Kidney (tissue), 14 donors: ENCODE results near the gene POLR1D. TPM values are rescaled to one million over a fixed set of nuclear protein-coding genes. Genes with fewer than 3 reads are reported as not detected.

ENCODE experiments used
- DNase-seq, 5 donors: peaks; one replicate each; pipeline ENCODE4 v3.0.0-alpha.2; 2013 to 2020
- FAIRE-seq: peaks from 2 replicates; lab custom pipeline; 2012; peaks lifted over from hg19 to GRCh38; lab: Jason Lieb, UNC
- H3K27ac ChIP-seq, 2 donors: one replicate each; pipeline ENCODE4 v1.7.0; 2013; ENCODE audit warnings: low read depth in 2 of 2, low read length in 2 of 2, inconsistent platforms in 1 of 2
- H3K27me3 ChIP-seq: one replicate; pipeline ENCODE4 v1.7.1; 2013; ENCODE audit warnings: low read length, inconsistent platforms; ENCODE audit not compliant: control insufficient read depth, insufficient read depth
- H3K36me3 ChIP-seq, 3 donors: one replicate each; pipeline versions ENCODE4 v1.7.0 to v1.7.1; 2013; ENCODE audit warnings: low read length in 3 of 3, control low read depth in 1 of 3, inconsistent platforms in 1 of 3; ENCODE audit not compliant: insufficient read depth in 3 of 3, control insufficient read depth in 2 of 3
- H3K4me1 ChIP-seq, 3 donors: one replicate each; pipeline versions ENCODE4 v1.7.0 to v1.7.1; 2013; ENCODE audit warnings: low read length in 3 of 3, inconsistent platforms in 1 of 3, low read depth in 1 of 3; ENCODE audit not compliant: control insufficient read depth in 2 of 3, insufficient read depth in 2 of 3
- H3K4me3 ChIP-seq, 3 donors: one replicate each; pipeline versions ENCODE4 v1.7.0 to v1.8.1; 2013; ENCODE audit warnings: low read length in 3 of 3, control low read depth in 1 of 3, inconsistent platforms in 1 of 3
- H3K9ac ChIP-seq, 3 donors: one replicate each; pipeline versions ENCODE4 v1.7.0 to v1.7.1; 2013; ENCODE audit warnings: low read length in 3 of 3, control low read depth in 1 of 3, inconsistent platforms in 1 of 3
- H3K9me3 ChIP-seq, 3 donors: one replicate each; pipeline versions ENCODE4 v1.7.0 to v1.7.1; 2013; ENCODE audit warnings: low read length in 3 of 3, control low read depth in 1 of 3, inconsistent platforms in 1 of 3; ENCODE audit not compliant: control insufficient read depth in 2 of 3, insufficient read depth in 1 of 3
- CTCF ChIP-seq: IDR thresholded peaks from 3 replicates; pipeline ENCODE4 v1.5.1; 2012; ENCODE audit warnings: mild to moderate bottlenecking, moderate library complexity, borderline replicate concordance; ENCODE audit not compliant: insufficient read depth; ENCODE audit errors: extremely low read depth
- intact Hi-C: fragments of 100-400 bp; cut with DNase I; formaldehyde crosslinking; loops from one replicate; pipeline ENCODE4 v1.11.1; 2022
- polyA plus RNA-seq: library from polyadenylated mRNA; stranded (reverse); fragments of 350-450 nt; fragmentation: Illumina TruSeq; extraction: RNeasy Lipid Tissue Mini Kit (QIAGEN cat#74804); gene quantifications from one replicate; pipeline ENCODE4 v1.2.3, GENCODE V29; 2014; ENCODE audit warnings: low read depth, low replicate concordance; ENCODE audit not compliant: insufficient read depth
- total RNA-seq: library from RNA; stranded (reverse); fragmentation: NEBNext Ultra II Directional; extraction: Animal tissue kit (Norgen Biotek cat#: 25700); gene quantifications from one replicate; pipeline ENCODE4 v1.2.1, GENCODE V29; 2021
- donor health status: control.
- donor health status: control.
- donor health status: control.
- donor health status: control.
- donor health status: control.
- donor health status: DM: yes; HTN: yes; CAD: no.
- donor health status: Normal renal cell carcinoma (clear cell type).

The POLR1D gene
- total and polyA plus RNA-seq, 2 donors from 2014 or later = 72.8 to 124 TPM

- peaks cover 0 to 14% (median under 1%) of the 10 kb centered on the region in 3 donors for H3K4me1 ChIP-seq
- H3K27ac ChIP-seq = no peak overlapping the region
- FAIRE-seq = no peak
- no peaks in the 10 kb centered on the region for H3K9me3 ChIP-seq
- H3K27me3 ChIP-seq = no peaks in the 10 kb centered on the region
- no peak overlapping the region for H3K4me3 ChIP-seq
- intact Hi-C loops = no loop called here
- DNase-seq = no peak
- no peak overlapping the region for H3K9ac ChIP-seq
- TF ChIP-seq CTCF = no peak
- H3K36me3 ChIP-seq = no peaks in the 10 kb centered on the region
These were observed 8.1 kb upstream of the POLR1D start for GRCh38 chr13:27613628-27614027.

- DNase-seq (no peak), FAIRE-seq (no peak)
- Histone ChIP-seq H3K9ac (no peak overlapping the region), H3K36me3 (peaks cover 0 to under 1% (median 0%) of the 10 kb centered on the region in 3 donors), H3K4me1 (peaks cover 0 to 17% (median 5%) of the 10 kb centered on the region in 3 donors), H3K27ac (no peak overlapping the region), H3K9me3 (no peaks in the 10 kb centered on the region), H3K27me3 (no peaks in the 10 kb centered on the region), H3K4me3 (peak overlapping the region in 1 of 3 donors; percentile 69)
- no peak for TF ChIP-seq CTCF
- intact Hi-C loops = no loop called here
These were observed 3.8 kb upstream of the POLR1D start for GRCh38 chr13:27617881-27618321.

GRCh38 chr13:27619093-27619727 lies 2.5 kb upstream of the POLR1D start:
- Histone ChIP-seq H3K27ac (peak overlapping the region in 1 of 2 donors; percentile 85), H3K9me3 (no peaks in the 10 kb centered on the region), H3K4me3 (peak overlapping the region; percentile 69 to 90 (median 85)), H3K4me1 (peaks cover 0 to 17% (median 11%) of the 10 kb centered on the region in 3 donors), H3K9ac (peak overlapping the region; percentile 59 to 88 (median 75)), H3K36me3 (peaks cover 0 to 4% (median 0%) of the 10 kb centered on the region in 3 donors), H3K27me3 (no peaks in the 10 kb centered on the region)
- FAIRE-seq = no peak
- no peak for TF ChIP-seq CTCF
- intact Hi-C loops = no loop called here
- peak in 1 of 5 donors; percentile 28 for DNase-seq
